GM21367 (cell line): ENCODE data around the gene INHBB.

Experiments
- ATAC-seq: cut with Tn5 transposase; IDR thresholded peaks from one replicate; pipeline ENCODE4 v1.9.1; 2021; ENCODE audit not compliant: unreplicated experiment

INHBB gene

GRCh38 chr2:120395221-120396012 is 49.5 kb downstream of the INHBB start:
- no peak for ATAC-seq

GRCh38 chr2:120396013-120396860 is 50.3 kb downstream of the INHBB start:
- no peak for ATAC-seq

- no peak for ATAC-seq
Measured at GRCh38 chr2:120396861-120397811, 51.2 kb downstream of the INHBB start.

- ATAC-seq = no peak
Measured at GRCh38 chr2:120398051-120398995, 52.4 kb downstream of the INHBB start.

GRCh38 chr2:120398996-120399888 is 53.3 kb downstream of the INHBB start:
- ATAC-seq = no peak

- ATAC-seq = no peak
Measured at GRCh38 chr2:120399889-120400240, 53.9 kb downstream of the INHBB start.

- no peak for ATAC-seq
Measured at GRCh38 chr2:120400551-120400950, 54.6 kb downstream of the INHBB start.
